ENCODE data around the gene SKIC8.

DNA sequence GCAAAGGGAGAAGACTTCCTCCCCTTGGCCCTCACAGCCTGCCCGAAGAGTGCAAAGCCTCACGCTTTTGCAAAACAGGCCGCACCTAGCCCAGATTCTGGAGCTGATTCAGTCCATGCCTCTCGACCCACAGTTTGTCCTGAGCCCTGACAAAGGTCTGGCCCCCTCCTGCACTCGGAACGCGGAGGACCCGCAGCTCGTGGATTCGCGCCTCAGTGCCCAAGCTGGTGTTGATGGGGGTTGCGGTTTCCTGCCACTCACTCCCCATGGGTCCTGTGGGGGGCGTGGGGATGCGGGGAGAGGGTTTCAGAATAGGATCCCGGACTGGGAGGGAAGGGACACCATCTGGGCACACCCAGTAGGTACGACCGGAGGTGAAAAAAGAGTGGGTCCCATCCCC, 40.1 kb upstream of the SKIC8 start:
- TF ChIP-seq, protein P1, sequence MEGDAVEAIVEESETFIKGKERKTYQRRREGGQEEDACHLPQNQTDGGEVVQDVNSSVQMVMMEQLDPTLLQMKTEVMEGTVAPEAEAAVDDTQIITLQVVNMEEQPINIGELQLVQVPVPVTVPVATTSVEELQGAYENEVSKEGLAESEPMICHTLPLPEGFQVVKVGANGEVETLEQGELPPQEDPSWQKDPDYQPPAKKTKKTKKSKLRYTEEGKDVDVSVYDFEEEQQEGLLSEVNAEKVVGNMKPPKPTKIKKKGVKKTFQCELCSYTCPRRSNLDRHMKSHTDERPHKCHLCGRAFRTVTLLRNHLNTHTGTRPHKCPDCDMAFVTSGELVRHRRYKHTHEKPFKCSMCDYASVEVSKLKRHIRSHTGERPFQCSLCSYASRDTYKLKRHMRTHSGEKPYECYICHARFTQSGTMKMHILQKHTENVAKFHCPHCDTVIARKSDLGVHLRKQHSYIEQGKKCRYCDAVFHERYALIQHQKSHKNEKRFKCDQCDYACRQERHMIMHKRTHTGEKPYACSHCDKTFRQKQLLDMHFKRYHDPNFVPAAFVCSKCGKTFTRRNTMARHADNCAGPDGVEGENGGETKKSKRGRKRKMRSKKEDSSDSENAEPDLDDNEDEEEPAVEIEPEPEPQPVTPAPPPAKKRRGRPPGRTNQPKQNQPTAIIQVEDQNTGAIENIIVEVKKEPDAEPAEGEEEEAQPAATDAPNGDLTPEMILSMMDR (conservative IDR thresholded peaks at IDR 0.05; ENCODE audit: low read length), result no peak
- TF ChIP-seq EZH2phosphoT487 (IDR thresholded peaks at IDR 0.05; ENCODE audit: borderline replicate concordance, low read depth, low read length), result no peak

All from OCI-LY7 (cell line).